HPDE6-E6E7 (cell line): ENCODE results near the gene PHLDA3.
"Not testable (repeated sequence)": the region's sequence is repeated elsewhere in the genome, so short reads cannot be mapped to it uniquely, and the experiment has no call there.

Source experiments
- DNase-seq: peaks from one replicate; pipeline ENCODE4 v3.0.0; 2011; ENCODE audit warnings: missing footprints; ENCODE audit errors: extremely low spot score

PHLDA3 gene

GRCh38 chr1:201486187-201486586 lies 17.2 kb upstream of the PHLDA3 start:
- DNase-seq = no peak

- DNase-seq = no peak
These were observed 16.3 kb upstream of the PHLDA3 start for GRCh38 chr1:201485184-201485774.

GRCh38 chr1:201483373-201483949 lies 14.5 kb upstream of the PHLDA3 start:
- DNase-seq = no peak

GRCh38 chr1:201482755-201483154 lies 13.8 kb upstream of the PHLDA3 start:
- no peak for DNase-seq

- DNase-seq = no peak
These were observed 12.9 kb upstream of the PHLDA3 start for GRCh38 chr1:201481761-201482493.

DNA sequence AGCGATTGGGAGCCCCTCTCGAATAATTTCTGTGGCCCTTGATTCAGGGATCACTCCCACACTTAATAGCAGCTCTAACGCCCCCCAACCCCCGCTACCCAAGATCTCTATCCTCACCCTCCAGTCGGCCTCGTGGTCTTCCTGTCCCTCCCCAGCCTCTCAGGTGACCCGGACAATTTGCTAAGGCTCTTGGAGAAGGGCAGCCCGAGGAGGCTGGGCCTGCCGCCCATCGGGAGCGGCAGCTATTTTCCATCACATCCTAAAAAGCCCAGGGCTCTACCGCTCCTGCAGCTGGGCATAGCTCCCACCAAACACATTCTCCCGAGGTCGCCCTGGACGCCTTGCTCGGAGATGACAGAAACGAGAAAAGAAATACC lies 12.0 kb upstream of the PHLDA3 start:
- DNase-seq = no peak

DNA sequence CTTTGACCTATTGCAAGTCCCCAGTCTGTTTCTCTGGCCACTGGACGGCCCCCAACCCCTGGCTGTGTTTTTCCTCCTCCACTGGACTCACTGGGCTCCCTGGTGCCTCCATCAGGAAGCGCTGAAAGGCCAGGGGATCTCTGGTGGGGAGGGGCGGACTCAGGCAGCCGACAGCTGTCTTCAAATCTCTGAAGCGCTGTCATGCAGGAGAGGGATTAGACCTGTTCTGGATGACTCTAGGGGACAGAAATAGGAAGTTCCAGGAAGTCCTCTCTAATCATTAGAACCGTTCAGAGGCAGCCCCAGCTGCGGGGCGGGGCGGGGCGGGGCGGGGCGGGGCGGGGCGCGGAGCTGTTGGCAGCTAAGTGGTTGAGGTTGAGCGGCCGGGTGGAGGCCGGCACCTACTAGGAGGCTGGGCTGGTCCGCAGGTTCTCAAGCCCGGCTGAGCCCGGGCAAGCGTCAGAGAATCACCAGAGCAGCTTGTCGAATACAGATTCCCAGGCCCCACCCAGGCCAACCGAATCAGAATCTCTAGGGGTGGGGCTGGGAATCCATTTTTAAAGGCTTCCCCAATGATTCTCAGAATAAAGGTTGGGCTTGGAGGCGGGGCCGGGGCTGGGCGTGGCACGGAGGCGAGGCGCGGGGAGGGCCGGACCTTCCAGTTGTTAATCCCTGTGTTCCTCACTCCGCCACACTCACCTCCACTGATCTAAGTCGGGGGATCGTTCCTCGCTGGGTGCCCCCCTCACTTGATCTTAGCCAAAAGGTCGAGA lies 11.4 kb upstream of the PHLDA3 start:
- peak; percentile 67 for DNase-seq

DNA sequence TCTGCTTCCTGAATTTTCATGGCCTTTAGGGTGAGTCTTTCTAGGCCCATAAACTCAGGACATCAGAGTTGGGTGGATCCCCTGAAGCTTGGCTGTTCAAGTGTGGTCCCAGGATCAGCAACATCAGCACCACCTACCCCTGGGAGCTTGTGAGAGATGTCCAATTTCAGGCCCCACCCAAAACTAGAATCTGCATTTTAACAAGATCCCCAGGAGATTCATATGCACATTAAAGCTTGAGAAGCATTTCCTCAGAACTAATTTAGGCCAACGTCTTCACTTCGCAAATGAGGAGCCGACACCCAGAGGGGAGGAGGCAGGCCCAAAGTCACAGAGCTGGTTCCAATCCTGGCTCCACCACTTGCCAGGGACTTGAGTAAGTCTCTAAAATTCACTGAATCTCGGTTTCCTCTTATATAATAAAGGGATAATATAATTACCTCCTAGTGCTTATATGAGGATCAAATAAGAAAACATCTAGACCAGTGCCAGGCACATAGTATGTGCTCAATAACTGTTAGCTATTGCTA lies 10.3 kb upstream of the PHLDA3 start:
- DNase-seq = no peak

DNA sequence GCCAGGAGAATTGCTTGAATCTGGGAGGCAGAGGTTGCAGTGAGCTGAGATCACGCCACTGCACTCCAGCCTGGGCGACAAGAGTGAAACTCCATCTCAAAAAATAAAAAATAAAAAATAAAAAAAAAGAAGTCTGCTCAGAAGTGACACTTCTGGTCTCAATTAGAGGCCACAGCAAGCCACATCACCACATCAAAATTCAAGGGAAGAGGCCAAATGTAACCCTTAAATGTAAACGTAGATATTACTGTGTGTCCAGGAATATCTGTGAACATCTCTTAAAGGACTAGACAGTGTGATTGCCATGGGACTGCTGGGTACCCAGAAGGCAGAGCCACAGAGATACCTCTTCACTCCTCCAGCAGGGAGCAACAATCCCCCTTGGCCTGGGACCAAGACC lies 9.7 kb upstream of the PHLDA3 start:
- DNase-seq = not testable (repeated sequence)

GRCh38 chr1:201476670-201477344 lies 7.8 kb upstream of the PHLDA3 start:
- DNase-seq = peak; percentile 72

DNA sequence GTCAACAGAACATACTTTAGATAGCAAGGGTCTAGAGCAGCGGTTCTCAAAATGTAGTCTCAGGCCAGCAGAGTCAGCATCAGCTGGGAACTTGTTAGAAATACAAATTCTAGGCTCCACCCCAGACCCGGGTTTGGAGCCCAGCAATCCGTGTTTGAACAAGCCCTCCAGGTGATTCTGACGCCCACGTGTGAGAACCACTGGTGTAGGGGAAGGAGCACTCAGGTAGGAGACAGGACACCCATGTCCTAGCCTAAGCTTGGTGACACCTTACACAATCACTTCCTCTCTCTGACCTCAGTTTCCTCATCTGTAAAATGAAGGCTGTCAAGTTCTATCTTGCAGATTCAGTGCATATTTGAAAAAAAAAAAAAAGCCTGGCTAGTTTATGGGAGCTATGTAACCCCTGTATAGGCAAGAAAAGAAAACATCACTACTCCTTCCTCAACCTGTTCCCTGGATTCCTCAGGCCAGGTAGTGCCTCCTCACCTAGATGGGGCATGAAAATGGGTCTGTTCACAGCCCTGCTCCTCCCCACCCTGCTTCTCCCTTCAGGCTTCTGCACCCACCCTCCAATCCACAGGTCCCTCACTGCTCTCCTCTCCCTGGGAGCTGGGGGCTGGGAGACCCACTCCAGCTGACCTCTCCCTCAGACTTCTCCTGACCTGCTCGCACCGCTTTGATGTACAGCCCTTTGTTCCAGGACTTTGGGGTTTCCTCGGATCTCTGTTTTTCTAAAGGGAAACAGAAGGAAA lies 7.1 kb upstream of the PHLDA3 start:
- DNase-seq = no peak

- no peak for DNase-seq
These were observed 6.1 kb upstream of the PHLDA3 start for GRCh38 chr1:201475130-201475529.

DNA sequence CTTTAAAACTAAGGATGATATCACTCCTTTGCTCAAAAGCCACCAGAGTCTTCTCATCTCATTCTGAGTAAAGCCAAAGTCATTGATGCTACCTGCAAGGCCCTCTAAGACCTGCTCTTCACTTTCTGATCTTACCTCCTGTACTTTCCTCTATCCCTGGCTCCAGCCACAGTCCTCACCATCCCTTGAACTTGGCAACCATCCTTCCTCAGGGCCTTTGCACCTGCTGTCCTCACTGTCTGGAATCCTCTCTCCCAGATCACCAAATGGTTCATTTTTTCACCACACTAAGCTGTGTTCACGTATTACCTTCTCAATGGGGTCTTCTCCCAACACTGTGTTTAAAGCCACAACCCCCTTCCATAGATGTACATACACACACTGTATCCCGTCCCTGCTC lies 4.3 kb upstream of the PHLDA3 start:
- no peak for DNase-seq

DNA sequence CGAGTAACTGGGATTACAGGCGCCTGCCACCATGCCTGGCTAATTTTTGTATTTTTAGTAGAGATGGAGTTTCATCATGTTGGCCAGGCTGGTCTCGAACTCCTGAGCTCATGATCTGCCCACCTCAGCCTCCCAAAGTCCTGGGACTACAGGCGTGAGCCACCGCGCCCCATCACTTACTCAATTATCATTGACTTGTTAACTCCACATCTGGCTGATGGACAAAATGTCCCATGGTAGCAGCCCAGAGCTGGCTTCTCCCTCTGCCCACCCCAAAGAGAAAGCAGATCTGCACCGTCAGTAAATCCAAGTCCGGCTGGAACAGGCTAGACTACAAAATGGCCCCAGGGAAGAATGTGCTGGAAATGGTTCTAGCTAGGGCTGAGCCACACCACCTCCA lies 3.3 kb upstream of the PHLDA3 start:
- not testable (repeated sequence) for DNase-seq

DNA sequence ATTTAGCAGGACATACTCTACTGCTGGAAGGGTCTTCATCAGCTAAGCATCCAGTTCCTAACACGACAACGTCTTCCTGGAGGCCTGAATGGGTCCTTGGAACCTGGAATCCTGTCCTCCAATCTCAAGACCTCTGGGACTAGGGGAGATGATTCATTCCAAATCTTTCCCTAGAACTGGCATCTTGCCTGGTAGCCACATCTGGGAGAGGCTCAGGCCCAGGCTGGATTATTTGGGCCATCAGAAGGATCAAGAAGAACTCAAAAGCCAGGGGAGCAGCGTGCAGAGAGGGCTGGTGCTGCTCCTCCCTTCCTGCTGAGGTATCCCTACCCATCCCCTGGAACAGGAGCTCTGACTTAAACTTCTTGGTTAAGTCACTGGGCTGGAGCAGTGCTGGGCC lies 2.8 kb upstream of the PHLDA3 start:
- DNase-seq = no peak

DNA sequence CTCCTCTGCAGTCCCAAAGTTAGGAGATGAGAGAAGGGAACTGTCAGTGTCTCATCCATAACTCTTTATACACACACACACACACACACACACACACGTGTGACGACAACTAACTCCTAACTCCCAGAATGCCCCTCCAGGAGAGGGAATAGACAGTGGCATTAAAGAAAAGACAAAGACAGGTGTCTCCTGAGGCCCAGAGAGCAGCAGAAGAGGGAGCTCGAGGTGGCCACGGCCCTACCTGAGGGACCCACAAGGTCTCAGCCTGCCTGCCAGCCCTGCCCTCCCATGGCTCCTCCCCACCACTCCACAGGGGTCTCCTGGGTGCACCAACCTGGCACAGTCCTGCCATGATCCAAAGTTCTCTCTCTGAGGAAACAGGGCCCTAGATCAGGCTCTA lies 1.6 kb upstream of the PHLDA3 start:
- no peak for DNase-seq

- no peak for DNase-seq
These were observed 672 bp upstream of the PHLDA3 start for GRCh38 chr1:201469645-201470074.

DNA sequence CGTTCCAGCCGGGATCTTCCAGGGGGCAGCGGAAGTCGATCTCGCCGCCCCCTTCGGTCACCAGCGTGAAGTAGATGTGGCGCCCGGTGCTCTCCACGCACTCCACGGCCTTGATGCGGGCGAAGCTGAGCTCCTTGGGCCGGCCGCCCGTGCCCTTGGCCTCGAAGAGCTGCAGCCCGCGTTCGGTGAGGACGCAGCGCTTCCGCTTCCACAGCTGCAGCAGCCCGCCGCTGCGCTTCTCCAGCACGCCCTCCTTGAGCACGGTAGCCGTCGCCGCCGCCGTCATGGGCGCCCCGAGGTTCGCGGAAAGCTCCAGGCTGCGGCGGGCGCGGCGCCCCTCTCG lies 516 bp downstream of the PHLDA3 start:
- no peak for DNase-seq

DNA sequence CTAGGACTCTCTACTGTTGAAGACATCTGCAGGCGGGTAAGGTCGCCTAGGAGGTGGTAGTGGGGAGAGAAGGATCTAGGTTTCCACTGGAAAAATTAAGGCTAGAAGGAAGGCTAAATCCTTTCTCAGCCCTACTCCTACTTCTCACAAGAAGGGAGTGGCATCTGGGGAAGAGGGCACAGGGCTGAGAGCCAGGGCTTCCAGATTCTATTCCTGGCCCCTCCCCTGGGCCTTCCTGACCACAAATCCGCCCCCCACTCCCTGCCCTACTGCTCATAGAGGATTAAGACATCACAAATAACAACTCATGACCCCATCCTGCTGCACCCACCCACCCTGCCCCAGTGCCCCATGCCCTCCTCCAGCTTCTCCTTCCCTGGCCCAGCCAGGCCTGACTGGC lies 2.5 kb downstream of the PHLDA3 start:
- no peak for DNase-seq

DNA sequence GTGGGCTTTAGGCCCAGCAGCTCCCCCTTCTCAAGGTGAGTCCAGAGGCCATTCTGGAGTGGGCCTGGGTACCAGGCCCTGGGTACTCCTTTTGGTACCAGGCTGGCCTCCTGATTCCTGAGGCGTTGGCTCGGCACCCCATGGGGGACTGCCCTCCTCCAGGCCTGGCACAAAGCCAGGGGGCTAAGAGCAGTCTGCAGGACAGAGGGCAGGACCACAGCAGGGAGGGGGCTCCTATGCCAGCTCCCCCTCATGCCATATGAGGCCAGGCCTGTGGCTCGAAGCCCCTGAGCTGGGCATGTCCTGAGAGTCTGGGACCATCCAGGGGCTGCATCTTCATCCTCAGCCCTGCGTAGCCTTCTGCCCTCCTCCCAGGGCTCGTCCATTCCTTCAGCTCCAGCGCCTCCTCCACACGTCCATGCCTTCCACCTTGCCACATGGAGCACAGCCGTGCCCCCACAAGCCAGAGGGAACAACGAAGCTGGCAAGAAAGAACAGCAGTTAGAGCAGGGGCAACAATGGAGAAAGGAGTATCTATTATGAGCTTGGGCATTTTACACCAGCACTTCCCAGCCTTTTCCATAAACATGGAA lies 3.2 kb downstream of the PHLDA3 start:
- DNase-seq = no peak

GRCh38 chr1:201463071-201463552 lies 5.9 kb downstream of the PHLDA3 start:
- DNase-seq = no peak
